IPS-18c (cell line): ENCODE data around the gene LIX1L.

Experiments
- H3K4me3 ChIP-seq: 2 replicates; pipeline ENCODE4 v1.7.0; 2013; ENCODE audit warnings: low read depth, mild to moderate bottlenecking, low read length, moderate library complexity; ENCODE audit not compliant: insufficient read depth
- H3K9me3 ChIP-seq: one replicate; pipeline ENCODE4 v1.6.1; 2013; ENCODE audit warnings: mild to moderate bottlenecking, low read length, moderate library complexity; ENCODE audit not compliant: control insufficient read depth, insufficient read depth

LIX1L gene

GRCh38 chr1:145974721-145975120 lies 16.9 kb upstream of the LIX1L start:
- no peaks in the 10 kb centered on the region for H3K9me3 ChIP-seq
- no peak overlapping the region for H3K4me3 ChIP-seq

- H3K9me3 ChIP-seq: no peaks in the 10 kb centered on the region
- no peak overlapping the region for H3K4me3 ChIP-seq
Measured at GRCh38 chr1:145972580-145972979, 14.8 kb upstream of the LIX1L start.

- no peak overlapping the region for H3K4me3 ChIP-seq
- no peaks in the 10 kb centered on the region for H3K9me3 ChIP-seq
Measured at GRCh38 chr1:145967288-145967687, 9.5 kb upstream of the LIX1L start.

DNA sequence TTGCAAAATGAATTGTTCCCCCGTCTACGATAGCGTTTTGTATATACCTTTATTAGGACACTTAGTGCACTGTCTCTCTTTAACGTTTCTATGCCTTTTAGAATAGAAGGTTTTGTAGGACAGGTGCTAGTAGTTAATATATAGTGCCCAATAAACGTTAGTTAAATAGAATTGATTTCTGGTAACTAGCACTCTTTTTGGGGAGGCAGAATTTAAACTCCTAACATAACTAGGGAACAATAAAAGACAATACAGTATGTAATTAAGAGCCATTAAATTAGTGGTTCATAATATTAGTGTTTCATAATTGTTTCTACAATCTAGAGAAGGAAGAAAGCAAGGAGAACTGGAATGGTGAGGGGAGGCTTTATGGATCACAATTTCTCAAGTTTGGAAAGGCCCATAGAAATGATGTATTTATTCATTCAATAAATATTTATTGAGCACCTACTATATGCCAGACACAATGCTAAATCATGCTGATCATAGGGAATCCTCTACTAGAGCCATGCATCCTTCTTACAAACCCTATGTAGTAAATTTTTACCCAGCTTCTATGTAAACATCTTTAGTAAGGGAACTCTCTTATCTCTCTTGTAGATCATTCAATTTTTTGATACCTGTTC lies 7.4 kb upstream of the LIX1L start:
- H3K9me3 ChIP-seq: no peaks in the 10 kb centered on the region
- peak overlapping the region; percentile 71 for H3K4me3 ChIP-seq

GRCh38 chr1:145964328-145965118 lies 6.7 kb upstream of the LIX1L start, which contains the start of the genes ANKRD34A and POLR3GL:
ANKRD34A (minus strand) TSS chr1:145964575; CDS start chr1:145961759, 2,816 bp downstream.
POLR3GL (plus strand) TSS chr1:145964690; CDS start chr1:145974866, 10,176 bp downstream.
- H3K4me3 ChIP-seq: peak within 1 kb of the TSS; percentile 71
- no peaks in the 10 kb centered on the region for H3K9me3 ChIP-seq

DNA sequence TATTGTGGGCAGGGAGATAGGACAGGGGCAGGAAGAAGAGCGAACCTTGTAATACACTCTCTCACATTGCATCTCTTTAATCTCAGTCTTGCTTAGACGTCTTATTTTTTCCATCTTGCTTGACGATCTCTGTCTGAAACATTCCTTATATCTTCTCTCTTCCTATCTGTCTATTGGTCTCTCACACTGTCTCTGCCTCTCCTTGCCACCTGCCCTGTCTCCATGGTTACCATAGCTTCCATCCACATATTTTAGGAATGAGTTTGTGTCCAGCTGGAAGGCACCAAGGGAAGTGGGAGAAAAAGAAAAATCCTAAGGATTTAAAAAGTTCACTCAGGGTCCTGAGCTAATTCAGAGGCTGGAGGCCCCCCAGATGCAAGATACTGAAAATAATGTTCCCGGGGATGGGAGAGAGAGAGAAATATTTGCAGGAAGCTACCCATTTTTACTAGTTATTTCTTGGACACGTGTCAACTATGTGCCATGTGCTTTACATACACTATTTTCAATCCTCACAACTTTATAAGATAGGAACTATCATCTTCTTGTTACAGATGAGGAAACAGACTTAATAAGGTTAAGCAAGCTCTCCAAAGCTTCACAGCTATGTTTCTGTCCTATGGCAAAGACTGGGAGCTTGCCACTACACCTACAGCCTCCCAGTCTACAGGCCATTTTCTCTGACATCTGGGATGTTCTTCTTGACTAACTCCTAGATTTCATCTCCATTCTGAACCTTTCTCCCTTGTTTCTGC lies 5.6 kb upstream of the LIX1L start:
- H3K4me3 ChIP-seq: peak overlapping the region; percentile 71; the same call in 1 of the 2 replicates
- H3K9me3 ChIP-seq: no peaks in the 10 kb centered on the region

DNA sequence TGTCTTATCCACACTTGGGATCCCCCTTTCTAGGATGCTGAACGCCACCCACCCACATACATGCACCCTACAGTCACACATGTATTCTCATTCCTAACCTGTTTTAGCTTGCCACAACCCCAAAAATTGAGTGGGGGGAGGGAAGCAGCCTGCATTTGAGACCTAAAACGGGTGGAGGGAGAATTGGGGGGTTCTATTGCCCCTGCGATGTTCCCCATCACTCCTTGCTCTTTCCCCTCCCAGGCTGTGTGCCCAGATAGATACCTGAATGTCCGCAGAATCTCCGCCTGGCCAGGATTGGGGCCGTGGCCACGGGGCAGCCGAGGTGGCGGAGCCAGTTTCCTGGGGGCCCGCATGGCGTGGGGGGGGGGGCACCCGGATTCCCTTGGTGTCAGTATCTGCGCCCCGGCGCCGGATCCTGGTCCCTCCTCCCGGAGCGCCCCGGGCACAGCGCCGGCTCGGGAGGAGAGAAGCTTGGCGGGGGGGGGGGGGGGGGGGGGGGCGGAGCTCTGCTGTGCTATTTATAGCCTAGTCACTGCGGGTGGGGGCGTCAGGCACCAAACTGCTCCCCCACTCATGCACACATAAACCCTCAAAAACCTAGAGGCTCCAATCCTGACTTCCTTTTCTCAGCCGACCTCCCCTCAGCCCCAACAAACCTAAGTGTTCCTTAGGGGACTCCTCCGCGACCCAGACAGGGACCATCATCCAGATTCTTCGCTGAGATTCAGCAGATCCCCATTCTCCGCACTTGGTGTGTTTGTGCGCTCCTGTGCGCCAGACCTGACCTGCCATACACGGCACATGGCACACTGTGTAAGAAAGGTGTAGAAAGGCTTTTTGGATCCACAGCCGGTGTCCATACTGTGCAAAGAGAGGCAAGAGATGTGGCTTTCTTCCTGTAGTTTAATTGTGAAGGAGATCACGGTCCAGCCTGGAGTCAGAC lies 4.6 kb upstream of the LIX1L start:
- Histone ChIP-seq H3K9me3 (no peaks in the 10 kb centered on the region), H3K4me3 (peak overlapping the region; percentile 74)

GRCh38 chr1:145961425-145962156 lies 3.8 kb upstream of the LIX1L start:
- peak overlapping the region; percentile 74 for H3K4me3 ChIP-seq
- no peaks in the 10 kb centered on the region for H3K9me3 ChIP-seq

GRCh38 chr1:145961109-145961424 lies 3.2 kb upstream of the LIX1L start:
- Histone ChIP-seq H3K9me3 (no peaks in the 10 kb centered on the region), H3K4me3 (peak overlapping the region; percentile 74)

DNA sequence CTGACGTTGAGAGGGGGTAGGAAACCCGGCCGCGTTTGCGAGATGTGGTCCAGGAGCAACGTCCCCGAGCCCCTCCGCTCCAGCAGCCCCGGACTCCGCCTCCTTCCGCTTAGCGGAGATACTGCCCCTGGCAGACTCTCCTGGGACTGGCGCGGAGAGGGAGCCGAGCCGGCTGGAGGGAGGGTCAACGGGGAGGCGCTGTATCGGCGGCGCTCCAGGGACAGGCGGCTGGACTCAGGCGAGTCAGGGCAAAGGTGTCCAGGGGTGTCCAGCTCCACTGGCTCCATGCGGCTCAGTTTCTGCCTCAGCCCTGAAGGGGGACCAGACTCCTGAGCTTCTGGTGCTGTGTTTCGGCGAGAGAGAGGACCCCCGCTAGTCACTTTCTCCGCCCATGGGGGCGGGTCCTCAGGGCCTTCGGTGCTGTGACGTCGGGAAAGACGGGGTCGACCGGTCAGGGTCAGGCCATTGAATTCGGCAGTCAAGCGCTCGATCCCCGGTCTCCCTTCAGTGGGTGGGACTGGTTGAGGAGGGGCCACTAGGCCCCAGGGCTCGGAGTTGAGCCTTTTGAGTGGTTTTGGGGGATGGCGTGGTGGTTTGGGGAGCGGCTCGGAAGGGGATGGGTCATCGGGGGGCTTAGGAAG lies 2.8 kb upstream of the LIX1L start:
- Histone ChIP-seq H3K4me3 (peak overlapping the region; percentile 74), H3K9me3 (no peaks in the 10 kb centered on the region)

GRCh38 chr1:145959957-145960467 lies 2.2 kb upstream of the LIX1L start:
- peak overlapping the region; percentile 74 for H3K4me3 ChIP-seq
- no peaks in the 10 kb centered on the region for H3K9me3 ChIP-seq

- no peak overlapping the region for H3K4me3 ChIP-seq
- no peaks in the 10 kb centered on the region for H3K9me3 ChIP-seq
Measured at GRCh38 chr1:145959333-145959732, 1.5 kb upstream of the LIX1L start.

GRCh38 chr1:145958734-145959133 lies 917 bp upstream of the LIX1L start:
- H3K9me3 ChIP-seq: no peaks in the 10 kb centered on the region
- H3K4me3 ChIP-seq: no peak overlapping the region

DNA sequence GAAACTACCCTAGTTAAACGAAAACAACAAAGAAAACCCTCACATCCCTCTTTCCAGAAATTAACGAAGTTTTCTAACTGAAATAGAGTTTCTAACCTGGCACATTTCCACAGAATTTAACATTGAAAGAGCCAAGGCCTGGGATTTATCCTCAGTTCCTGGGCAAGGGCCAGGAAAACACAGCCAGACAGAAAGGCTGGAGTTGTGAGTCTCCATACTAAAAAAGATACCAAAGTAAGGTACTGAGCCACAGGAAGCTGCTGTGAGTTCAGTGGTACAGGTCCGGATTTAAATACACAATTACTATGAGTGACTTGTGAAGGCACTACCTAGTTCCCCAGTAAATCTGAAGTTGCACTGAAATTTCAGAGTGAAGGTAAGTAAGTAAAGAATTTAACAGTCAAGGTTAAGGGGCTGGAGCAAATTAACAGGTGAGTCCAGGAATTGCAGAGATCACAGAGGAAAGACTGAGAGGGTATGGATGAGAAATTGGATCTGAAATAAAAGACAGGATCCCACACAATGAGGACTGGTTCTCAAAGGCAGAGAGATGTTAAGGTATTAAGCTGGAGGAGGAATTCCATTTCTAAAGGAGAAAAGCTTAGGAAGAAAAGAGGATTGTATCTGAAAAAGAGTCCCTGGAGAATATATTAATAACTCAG lies 905 bp downstream of the LIX1L start:
- peak overlapping the region; percentile 65 for H3K4me3 ChIP-seq
- H3K9me3 ChIP-seq: no peaks in the 10 kb centered on the region

DNA sequence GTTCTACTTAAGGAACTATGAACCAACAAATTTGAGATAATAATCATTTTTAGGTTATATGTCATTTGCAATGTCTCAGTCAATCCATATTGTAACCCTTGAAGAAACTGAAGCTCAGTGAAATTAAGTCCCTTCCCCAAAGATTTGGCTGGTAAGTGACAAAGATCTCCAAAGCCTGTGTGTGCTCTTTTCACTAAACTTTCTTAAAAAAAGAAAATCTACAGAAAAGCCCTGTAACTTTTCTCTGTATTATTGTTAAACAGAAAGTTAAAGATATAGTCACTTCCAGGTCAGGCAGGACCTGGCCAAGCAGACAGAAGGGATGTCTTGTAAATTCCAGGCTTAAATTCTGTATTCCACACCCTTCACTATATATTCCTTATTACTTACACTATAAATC lies 1.5 kb downstream of the LIX1L start:
- H3K4me3 ChIP-seq: no peak overlapping the region
- no peaks in the 10 kb centered on the region for H3K9me3 ChIP-seq
